ENCODE measurements around the gene PDSS1.

GRCh38 chr10:26776258-26776657 is 78.8 kb downstream of the PDSS1 start:
- no peak for TF ChIP-seq ZFX (CRISPR knock-in tag; IDR thresholded peaks at IDR 0.05)
- TF ChIP-seq ZBTB7A (IDR thresholded peaks at IDR 0.05; ENCODE audit: borderline replicate concordance, control insufficient read depth, low read depth, low read length): no peak
- TF ChIP-seq ZNF282 (CRISPR knock-in tag; IDR thresholded peaks at IDR 0.05): no peak
- TF ChIP-seq ZNF561 (CRISPR knock-in tag; conservative IDR thresholded peaks at IDR 0.05): no peak
- TF ChIP-seq, protein P1, sequence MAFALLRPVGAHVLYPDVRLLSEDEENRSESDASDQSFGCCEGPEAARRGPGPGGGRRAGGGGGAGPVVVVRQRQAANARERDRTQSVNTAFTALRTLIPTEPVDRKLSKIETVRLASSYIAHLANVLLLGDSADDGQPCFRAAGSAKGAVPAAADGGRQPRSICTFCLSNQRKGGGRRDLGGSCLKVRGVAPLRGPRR (CRISPR knock-in tag; IDR thresholded peaks at IDR 0.05): no peak
- no peak for TF ChIP-seq ZNF318 (IDR thresholded peaks at IDR 0.05; ENCODE audit: borderline replicate concordance in 1 of 2, low read depth in 1 of 2)
- no peak for TF ChIP-seq SMARCC2 (IDR thresholded peaks at IDR 0.05; ENCODE audit: low read depth)

All from K562 (cell line).